ENCODE results near the gene CAD. TPM values are rescaled to one million over a fixed set of nuclear protein-coding genes. Genes with fewer than 3 reads are reported as not detected.
"Not testable (repeated sequence)": the region's sequence is repeated elsewhere in the genome, so short reads cannot be mapped to it uniquely, and the experiment has no call there.

CAD gene
- total RNA-seq, 4 donors from 2014 or later: 21.2 to 42.9 (median 36.7) TPM

DNA sequence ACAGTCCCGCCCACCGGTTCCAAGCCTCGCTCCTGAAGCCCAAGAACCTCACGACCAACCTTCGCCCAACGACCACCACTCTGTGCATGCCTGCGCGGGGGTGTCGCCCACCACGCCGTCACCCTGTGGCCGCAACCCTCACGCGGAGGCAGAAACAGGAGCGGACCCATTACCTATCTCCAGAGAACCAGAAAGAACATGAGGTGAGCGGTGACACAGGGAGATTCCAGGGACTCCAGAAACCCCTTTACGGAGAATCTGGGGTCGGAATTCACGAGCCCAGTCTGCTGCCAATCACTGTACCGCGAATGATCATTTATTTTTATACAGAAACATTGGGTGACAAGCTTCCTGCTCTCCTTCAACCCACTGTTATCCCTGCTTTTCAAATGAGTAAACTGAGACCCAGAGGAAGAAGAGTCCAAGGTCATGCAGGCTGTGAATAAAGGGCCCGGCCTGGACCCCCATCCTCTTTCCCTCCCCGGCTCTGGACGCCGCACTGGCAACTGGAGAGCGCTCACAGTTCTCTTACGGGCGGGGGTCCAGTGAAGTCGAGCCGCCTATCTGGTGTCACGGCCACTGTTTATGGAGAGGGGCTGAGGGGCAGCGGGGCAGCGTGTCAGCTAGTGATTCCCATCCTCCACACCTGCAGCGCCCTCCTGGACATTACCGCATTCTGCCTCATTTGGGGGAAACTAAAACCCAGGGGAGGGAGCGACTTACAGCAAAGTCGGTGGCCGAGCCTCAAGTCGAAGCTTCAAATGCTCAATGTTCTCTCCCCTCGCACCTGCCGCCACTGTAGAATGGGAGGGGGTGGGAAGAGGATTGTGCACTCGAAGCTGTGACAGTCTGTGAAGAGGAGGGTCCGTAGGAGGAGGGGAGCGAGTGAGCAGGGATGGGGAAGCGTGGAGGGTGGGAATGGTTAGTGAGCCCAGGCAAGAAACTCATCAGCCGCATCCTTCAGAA, 46.4 kb downstream of the CAD start:
- H3K27ac ChIP-seq: no peak overlapping the region
- no peak for DNase-seq
- peaks cover 0 to 41% of the 10 kb centered on the region in 2 donors for H3K27me3 ChIP-seq
- H3K4me1 ChIP-seq: peaks cover 0 to 37% (median 22%) of the 10 kb centered on the region in 4 donors
- no peak for TF ChIP-seq CTCF (IDR thresholded peaks at IDR 0.05)
- TF ChIP-seq POLR2A (IDR thresholded peaks at IDR 0.05): no peak
- peak overlapping the region; percentile 34 to 66 (median 54) for H3K4me3 ChIP-seq
- H3K9me3 ChIP-seq: no peaks in the 10 kb centered on the region
- H3K36me3 ChIP-seq: no peaks in the 10 kb centered on the region

- no peaks in the 10 kb centered on the region for H3K9me3 ChIP-seq
- no peak for DNase-seq
- peaks cover 0 to 41% of the 10 kb centered on the region in 2 donors for H3K27me3 ChIP-seq
- no peaks in the 10 kb centered on the region for H3K36me3 ChIP-seq
- H3K27ac ChIP-seq: no peak overlapping the region
- TF ChIP-seq CTCF (IDR thresholded peaks at IDR 0.05) (no peak), POLR2A (IDR thresholded peaks at IDR 0.05) (no peak)
- H3K4me1 ChIP-seq: peaks cover 0 to 37% (median 22%) of the 10 kb centered on the region in 4 donors
- peak overlapping the region in 3 of 4 donors; percentile 41 to 66 (median 44) for H3K4me3 ChIP-seq
Measured at GRCh38 chr2:27264253-27264752, 47.1 kb downstream of the CAD start.

DNA sequence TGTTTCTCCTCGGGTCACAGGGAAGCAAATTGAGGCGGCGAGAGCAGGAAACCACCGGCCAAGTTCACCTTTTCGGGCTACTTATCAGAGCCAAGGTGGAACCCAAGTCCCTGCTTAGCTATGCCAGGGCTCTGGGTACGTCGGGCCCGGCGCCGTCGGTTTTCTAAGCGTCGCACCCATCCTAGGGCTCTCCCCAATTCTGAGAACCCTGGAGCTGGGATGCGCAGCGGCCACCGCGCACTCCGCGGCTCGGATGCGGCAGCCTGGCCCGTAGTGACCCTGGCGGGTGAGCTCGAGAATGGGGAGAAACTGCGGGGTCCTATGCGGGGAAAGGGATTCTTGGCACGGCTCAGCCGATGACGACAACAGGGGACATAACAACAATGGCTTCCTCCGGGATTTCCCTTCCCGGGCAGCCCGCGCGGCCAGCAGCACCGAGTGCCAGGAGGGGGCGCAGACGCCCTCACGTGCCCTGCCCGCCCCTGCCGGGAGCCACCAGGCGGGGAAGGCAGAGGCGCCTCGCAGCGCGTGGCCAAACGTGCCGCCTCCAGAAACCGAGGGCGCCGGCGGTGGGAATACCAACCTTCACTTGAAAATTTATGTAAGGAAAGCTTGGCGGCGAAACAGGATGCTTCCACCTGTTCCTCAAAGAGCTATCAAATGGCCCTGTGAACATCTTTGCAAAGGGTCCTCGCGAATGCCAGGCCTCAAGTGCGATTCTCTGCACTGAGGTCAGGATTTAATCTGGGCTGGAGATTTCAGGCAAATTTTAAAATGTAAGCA, 47.8 kb downstream of the CAD start:
- no peak for TF ChIP-seq POLR2A (IDR thresholded peaks at IDR 0.05)
- peak in 5 of 6 experiments; percentile 10 to 49 (median 40) for TF ChIP-seq CTCF (IDR thresholded peaks at IDR 0.05)
- peaks cover 0 to 37% (median 22%) of the 10 kb centered on the region in 4 donors for H3K4me1 ChIP-seq
- H3K27me3 ChIP-seq: peaks cover 0 to 41% of the 10 kb centered on the region in 2 donors
- H3K36me3 ChIP-seq: no peaks in the 10 kb centered on the region
- no peaks in the 10 kb centered on the region for H3K9me3 ChIP-seq
- peak; percentile 30 to 73 (median 69) for DNase-seq
- H3K4me3 ChIP-seq: peak overlapping the region in 3 of 4 donors; percentile 41 to 66 (median 44)
- no peak overlapping the region for H3K27ac ChIP-seq

- DNase-seq: no peak
- TF ChIP-seq POLR2A (IDR thresholded peaks at IDR 0.05): no peak
- TF ChIP-seq CTCF (IDR thresholded peaks at IDR 0.05): no peak
- Histone ChIP-seq H3K4me1 (peaks cover 0 to 37% (median 22%) of the 10 kb centered on the region in 4 donors), H3K36me3 (no peaks in the 10 kb centered on the region), H3K4me3 (no peak overlapping the region), H3K27ac (no peak overlapping the region), H3K27me3 (peaks cover 0 to 41% of the 10 kb centered on the region in 2 donors), H3K9me3 (no peaks in the 10 kb centered on the region)
Measured at GRCh38 chr2:27265536-27265870, 48.3 kb downstream of the CAD start.

DNA sequence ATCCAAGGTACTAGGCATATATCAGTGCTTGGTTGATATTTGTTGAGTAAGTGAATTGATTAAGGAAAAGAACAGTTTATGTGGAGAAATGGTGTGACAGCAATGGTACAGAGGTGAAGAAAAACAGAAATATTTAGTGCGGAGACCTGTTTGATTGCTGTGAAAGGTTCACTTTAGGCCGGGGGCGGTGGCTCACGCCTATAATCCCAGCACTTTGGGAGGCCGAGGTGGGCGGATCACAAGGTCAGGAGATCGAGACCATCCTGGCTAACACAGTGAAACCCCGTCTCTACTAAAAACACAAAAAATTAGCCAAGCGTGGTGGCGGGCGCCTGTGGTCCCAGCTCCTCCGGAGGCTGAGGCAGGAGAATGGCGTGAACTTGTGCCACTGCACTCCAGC, 51.1 kb downstream of the CAD start:
- DNase-seq, H3K27ac ChIP-seq, H3K9me3 ChIP-seq, H3K4me3 ChIP-seq, H3K36me3 ChIP-seq: not testable (repeated sequence)
- H3K27me3 ChIP-seq: peaks cover 0 to 19% of the 10 kb centered on the region in 2 donors
- H3K4me1 ChIP-seq: peaks cover 0 to 21% (median 12%) of the 10 kb centered on the region in 4 donors

Data from Peyer's patch (tissue), 4 donors.